DND-41 (cell line): ENCODE measurements around the gene C14orf93.

Source experiments
- ATAC-seq: fragments of 200-7000 bp; cut with Tn5 transposase; 3 replicates; pipeline ENCODE4 v1.9.1; 2021; ENCODE audit warnings: low read depth; ENCODE audit not compliant: insufficient read depth
- DNase-seq: peaks from one replicate; pipeline ENCODE4 v3.0.0-alpha.2; 2020
- H2AFZ ChIP-seq: 2 replicates; pipeline ENCODE4 v1.6.0; 2012; ENCODE audit warnings: low read depth, low read length
- H3K27ac ChIP-seq: 2 replicates; pipeline ENCODE4 v1.5.1; 2012; ENCODE audit warnings: low read length, inconsistent platforms
- H3K27me3 ChIP-seq: fragments of 200-600 bp; sonication (generic); 2 replicates; pipeline ENCODE4 v1.6.0; 2012; ENCODE audit warnings: low read length, mild to moderate bottlenecking, inconsistent platforms; ENCODE audit not compliant: insufficient read depth, poor library complexity
- H3K36me3 ChIP-seq: 2 replicates; pipeline ENCODE4 v1.5.1; 2012; ENCODE audit warnings: low read length, inconsistent platforms; ENCODE audit not compliant: insufficient read depth
- H3K4me1 ChIP-seq: 2 replicates; pipeline ENCODE4 v1.5.1; 2012; ENCODE audit warnings: mild to moderate bottlenecking, low read length; ENCODE audit not compliant: insufficient read depth
- H3K4me2 ChIP-seq: 2 replicates; pipeline ENCODE4 v1.6.0; 2012; ENCODE audit warnings: mild to moderate bottlenecking, moderate library complexity, low read length, inconsistent platforms; ENCODE audit not compliant: insufficient read depth
- H3K4me3 ChIP-seq, 2 experiments: fragments of 200-600 bp in 1 of 2; shearing (Covaris generic) in 1 of 2; 2 replicates each; pipeline ENCODE4 v1.5.1; 2012 to 2016; ENCODE audit warnings: inconsistent platforms in 2 of 2, low read length in 2 of 2, mild to moderate bottlenecking in 2 of 2, low read depth in 1 of 2, moderate library complexity in 1 of 2
- H3K79me2 ChIP-seq: 2 replicates; pipeline ENCODE4 v1.6.0; 2012; ENCODE audit warnings: low read length, inconsistent platforms; ENCODE audit not compliant: insufficient read depth
- H3K9ac ChIP-seq: 2 replicates; pipeline ENCODE4 v1.6.0; 2012; ENCODE audit warnings: low read depth, mild to moderate bottlenecking, inconsistent platforms, low read length, moderate library complexity
- H3K9me3 ChIP-seq: 2 replicates; pipeline ENCODE4 v1.5.1; 2012; ENCODE audit warnings: low read length, moderate library complexity, mild to moderate bottlenecking, inconsistent platforms; ENCODE audit not compliant: insufficient read depth, severe bottlenecking
- H4K20me1 ChIP-seq: 2 replicates; pipeline ENCODE4 v1.6.0; 2012; ENCODE audit warnings: low read length; ENCODE audit not compliant: insufficient read depth
- CTCF ChIP-seq: IDR thresholded peaks from 2 replicates; pipeline ENCODE4 v1.5.1; 2012; ENCODE audit warnings: borderline replicate concordance, low read length, moderate library complexity, mild to moderate bottlenecking; ENCODE audit not compliant: poor library complexity, severe bottlenecking; ENCODE audit errors: extremely low read depth
- EZH2 ChIP-seq: IDR thresholded peaks from 3 replicates; pipeline ENCODE4 v1.6.1; 2012; ENCODE audit warnings: borderline replicate concordance, low read depth, mild to moderate bottlenecking, moderate library complexity, low read length, inconsistent platforms; ENCODE audit not compliant: severe bottlenecking

Gene C14orf93

DNA sequence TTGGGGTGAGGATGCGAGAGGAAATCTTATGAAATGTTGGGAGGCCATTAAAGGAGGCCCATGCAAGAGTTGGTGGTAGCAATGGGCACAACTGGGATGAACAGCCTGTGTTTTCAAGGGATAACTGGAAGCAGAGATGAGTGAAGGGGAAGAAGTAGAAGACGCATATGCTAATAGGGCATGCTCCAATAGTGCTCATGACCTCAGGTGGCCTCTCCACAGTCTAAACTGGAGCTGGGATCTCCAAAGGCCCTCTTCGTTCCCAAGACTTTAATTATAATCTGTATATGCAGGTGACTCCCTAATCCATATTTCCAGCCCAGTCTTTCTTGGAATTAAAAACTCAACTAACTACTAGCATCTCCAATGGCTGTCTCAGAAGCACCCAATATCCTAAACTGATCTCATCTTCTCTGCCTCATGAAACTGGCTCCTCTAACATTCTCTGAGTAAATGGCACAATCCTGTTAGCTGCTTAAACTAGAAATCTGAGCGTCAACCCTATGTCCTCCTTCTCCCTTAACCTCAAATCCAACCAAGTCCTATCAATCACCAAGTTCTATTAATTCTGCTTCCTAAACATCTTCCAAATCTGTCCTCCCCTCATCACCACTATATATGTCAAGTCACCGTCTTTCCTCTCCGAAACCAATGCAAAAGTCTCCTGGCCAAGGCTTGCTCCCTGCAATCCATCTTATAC is 24.8 kb downstream of the C14orf93 start:
- Histone ChIP-seq H2AFZ (no peak overlapping the region), H3K4me2 (no peak overlapping the region), H3K9ac (no peak overlapping the region), H3K4me3 (no peak overlapping the region), H3K27me3 (no peaks in the 10 kb centered on the region), H3K36me3 (0 out of 2 replicates have a peak, but pooled peaks cover 8% of the 10 kb centered on the region), H3K9me3 (no peaks in the 10 kb centered on the region), H4K20me1 (no peaks in the 10 kb centered on the region), H3K79me2 (peaks cover 12% of the 10 kb centered on the region; the same call in 1 of the 2 replicates), H3K4me1 (peaks cover 33% of the 10 kb centered on the region), H3K27ac (no peak overlapping the region)
- ATAC-seq (no peak), DNase-seq (no peak)
- TF ChIP-seq CTCF (no peak), EZH2 (no peak)

GRCh38 chr14:22982477-22983245 is 27.3 kb downstream of the C14orf93 start, which contains the start of gene AJUBA:
AJUBA (minus strand) TSS chr14:22982551; CDS start chr14:22982266, 285 bp downstream.
- ATAC-seq (peak; percentile 75), DNase-seq (peak; percentile 91)
- no peaks in the 10 kb centered on the region for H3K27me3 ChIP-seq
- peak within 1 kb of the TSS; percentile 77 for H3K4me2 ChIP-seq
- H3K9me3 ChIP-seq: no peaks in the 10 kb centered on the region
- peak within 1 kb of the TSS; percentile 77 for H3K9ac ChIP-seq
- peak within 1 kb of the TSS; percentile 82 for H3K27ac ChIP-seq
- peaks cover 47% of the 10 kb centered on the region for H3K4me1 ChIP-seq
- TF ChIP-seq EZH2 (no peak), CTCF (peak; percentile 10)
- H3K79me2 ChIP-seq: peaks cover 12% of the 10 kb centered on the region; the same call in 1 of the 2 replicates
- H4K20me1 ChIP-seq: peaks cover 9% of the 10 kb centered on the region; the same call in 1 of the 2 replicates
- peak within 1 kb of the TSS; percentile 94 for H2AFZ ChIP-seq
- peak within 1 kb of the TSS; percentile 29 to 83 for H3K4me3 ChIP-seq
- H3K36me3 ChIP-seq: peaks cover 13% of the 10 kb centered on the region; the same call in 1 of the 2 replicates

DNA sequence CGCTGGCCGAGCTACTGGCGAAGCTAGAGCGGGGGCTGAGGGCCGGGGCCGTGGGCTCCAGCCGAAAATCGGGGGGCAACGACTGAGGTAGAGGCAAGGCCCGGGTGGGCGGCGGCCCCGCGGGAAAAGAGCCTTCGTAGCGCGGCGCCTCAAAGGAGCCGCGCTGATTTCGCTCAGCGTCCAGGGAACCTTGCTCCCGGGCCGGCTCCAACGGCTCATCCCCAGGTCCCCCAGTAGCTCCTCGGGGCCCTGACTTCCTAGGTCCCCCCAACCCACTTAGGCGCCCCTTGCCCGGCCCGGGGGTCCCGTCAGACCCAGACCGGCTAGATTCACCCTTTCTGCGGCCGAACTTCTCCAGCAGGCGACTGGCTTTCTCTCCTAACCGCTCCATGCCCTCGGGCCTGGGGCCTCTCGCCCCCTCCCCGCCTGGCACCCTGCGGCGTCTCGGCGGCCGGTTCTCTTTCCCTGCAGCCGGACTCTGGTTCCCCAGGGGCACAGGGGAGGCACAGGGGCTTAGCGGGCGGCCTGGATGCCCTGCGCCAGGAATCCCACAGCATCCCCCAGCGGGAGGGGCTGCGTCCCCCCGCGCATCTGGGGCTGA is 28.0 kb downstream of the C14orf93 start:
- no peak for TF ChIP-seq EZH2
- no peak for TF ChIP-seq CTCF
- Histone ChIP-seq H2AFZ (peak overlapping the region; percentile 94), H3K9ac (peak overlapping the region; percentile 77), H3K4me2 (peak overlapping the region; percentile 77), H3K27me3 (no peaks in the 10 kb centered on the region), H3K9me3 (no peaks in the 10 kb centered on the region), H3K36me3 (peaks cover 10% of the 10 kb centered on the region; the same call in 1 of the 2 replicates), H3K4me3 (peak overlapping the region; percentile 27 to 83), H3K27ac (peak overlapping the region; percentile 82), H3K79me2 (peaks cover 12% of the 10 kb centered on the region; the same call in 1 of the 2 replicates), H4K20me1 (peaks cover 9% of the 10 kb centered on the region; the same call in 1 of the 2 replicates), H3K4me1 (peaks cover 47% of the 10 kb centered on the region)
- ATAC-seq (no peak; the same call in none of the 3 replicates), DNase-seq (no peak)
